Adipocyte (in vitro differentiated cells): ENCODE results near the gene PARD3B.

Experiments
- DNase-seq: peaks from one replicate; pipeline ENCODE4 v3.0.0-alpha.2; 2015; ENCODE audit warnings: low read depth
- H3K27me3 ChIP-seq: replicated peaks from 2 replicates; pipeline ENCODE4 v1.7.0; 2013; ENCODE audit warnings: mild to moderate bottlenecking, low read length, moderate library complexity; ENCODE audit not compliant: control insufficient read depth, insufficient read depth
- H3K36me3 ChIP-seq: 2 replicates; pipeline ENCODE4 v1.7.0; 2013; ENCODE audit warnings: low read length, mild to moderate bottlenecking, moderate library complexity; ENCODE audit not compliant: control insufficient read depth, insufficient read depth, severe bottlenecking
- H3K4me1 ChIP-seq: 2 replicates; pipeline ENCODE4 v1.7.0; 2013; ENCODE audit warnings: mild to moderate bottlenecking, low read length, moderate library complexity; ENCODE audit not compliant: control insufficient read depth, insufficient read depth
- H3K4me3 ChIP-seq: 2 replicates; pipeline ENCODE4 v1.7.0; 2013; ENCODE audit warnings: mild to moderate bottlenecking, low read length, moderate library complexity
- H3K9ac ChIP-seq: 2 replicates; pipeline ENCODE4 v1.7.0; 2013; ENCODE audit warnings: mild to moderate bottlenecking, low read length, moderate library complexity
- H3K9me3 ChIP-seq: 2 replicates; pipeline ENCODE4 v1.7.0; 2013; ENCODE audit warnings: mild to moderate bottlenecking, low read length, moderate library complexity; ENCODE audit not compliant: control insufficient read depth

PARD3B gene

DNA sequence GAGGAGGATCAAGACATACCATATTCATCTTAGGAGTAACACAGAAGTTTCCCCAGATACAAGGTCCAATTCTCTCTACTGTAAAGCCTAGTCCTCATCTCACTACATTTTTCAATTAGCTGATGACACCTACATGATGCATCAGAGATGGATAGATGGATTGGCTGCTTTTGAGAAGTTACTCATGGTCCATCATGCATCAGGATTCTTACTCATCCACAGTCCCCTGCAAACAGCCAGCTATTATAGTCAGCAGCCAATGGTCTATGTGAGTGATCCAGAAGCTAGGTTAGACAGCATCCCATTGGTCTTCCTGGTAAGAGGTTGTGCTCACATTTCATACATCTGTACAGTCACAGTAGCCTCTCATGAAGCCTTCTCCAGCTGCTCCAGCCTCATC lies 982.5 kb downstream of the PARD3B start:
- Histone ChIP-seq H3K27me3 (no peaks in the 10 kb centered on the region), H3K4me3 (no peak overlapping the region), H3K36me3 (no peaks in the 10 kb centered on the region), H3K9me3 (no peaks in the 10 kb centered on the region), H3K9ac (no peak overlapping the region), H3K4me1 (no peaks in the 10 kb centered on the region)
- no peak for DNase-seq

DNA sequence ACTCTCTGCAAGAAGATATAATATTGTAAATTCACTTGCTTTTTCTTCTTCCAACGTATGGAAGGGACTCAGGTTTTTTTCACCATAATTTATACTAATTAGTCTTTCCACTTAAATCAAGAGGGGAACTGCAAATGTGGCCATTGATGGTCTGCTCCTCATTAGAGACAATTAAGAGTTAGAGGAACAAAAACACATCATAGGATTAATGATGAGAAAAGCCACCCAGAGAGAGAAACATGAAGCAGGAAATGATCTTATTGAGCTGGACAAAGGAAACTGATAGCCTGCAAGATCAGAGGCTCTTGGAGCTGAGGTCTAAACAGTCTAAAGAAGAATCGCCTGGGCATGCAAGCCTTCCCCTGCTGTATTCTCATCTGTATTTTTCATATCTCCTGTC lies 985.8 kb downstream of the PARD3B start:
- Histone ChIP-seq H3K4me3 (no peak overlapping the region), H3K4me1 (no peaks in the 10 kb centered on the region), H3K36me3 (no peaks in the 10 kb centered on the region), H3K27me3 (no peaks in the 10 kb centered on the region), H3K9me3 (no peaks in the 10 kb centered on the region), H3K9ac (no peak overlapping the region)
- DNase-seq = no peak

DNA sequence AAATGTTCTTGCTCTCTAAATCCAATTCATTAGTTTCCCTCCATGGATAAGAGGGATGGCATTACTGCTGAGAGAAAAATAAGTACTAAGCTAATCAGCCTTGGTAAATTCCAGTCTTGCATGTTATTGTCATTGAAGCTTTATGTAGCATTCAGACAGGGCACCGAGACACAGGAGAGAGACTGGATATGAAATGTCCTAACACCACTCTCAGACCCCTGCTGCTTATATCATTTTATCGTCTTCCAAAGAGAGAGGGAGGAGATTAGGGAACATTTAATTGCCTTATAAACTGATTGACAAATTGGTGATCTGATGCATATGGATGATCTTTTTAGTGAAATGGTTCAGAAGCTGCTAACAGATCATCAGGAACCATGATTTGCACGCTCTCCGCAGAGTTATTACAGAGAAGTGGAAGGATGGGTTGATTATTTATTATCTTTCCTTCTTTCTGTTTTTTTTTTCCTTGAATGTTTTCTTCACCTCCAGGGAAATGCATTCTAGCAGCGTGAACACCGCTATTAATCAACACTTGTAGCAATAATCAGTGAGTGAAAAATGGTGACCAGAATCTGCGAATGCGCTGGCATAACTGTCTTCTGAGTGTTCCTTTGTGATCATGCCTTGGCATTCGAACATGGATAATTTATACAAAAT lies 986.3 kb downstream of the PARD3B start:
- H3K27me3 ChIP-seq = no peaks in the 10 kb centered on the region
- H3K4me3 ChIP-seq = no peak overlapping the region
- no peak overlapping the region for H3K9ac ChIP-seq
- no peaks in the 10 kb centered on the region for H3K4me1 ChIP-seq
- H3K9me3 ChIP-seq = no peaks in the 10 kb centered on the region
- DNase-seq = no peak
- H3K36me3 ChIP-seq = no peaks in the 10 kb centered on the region

DNA sequence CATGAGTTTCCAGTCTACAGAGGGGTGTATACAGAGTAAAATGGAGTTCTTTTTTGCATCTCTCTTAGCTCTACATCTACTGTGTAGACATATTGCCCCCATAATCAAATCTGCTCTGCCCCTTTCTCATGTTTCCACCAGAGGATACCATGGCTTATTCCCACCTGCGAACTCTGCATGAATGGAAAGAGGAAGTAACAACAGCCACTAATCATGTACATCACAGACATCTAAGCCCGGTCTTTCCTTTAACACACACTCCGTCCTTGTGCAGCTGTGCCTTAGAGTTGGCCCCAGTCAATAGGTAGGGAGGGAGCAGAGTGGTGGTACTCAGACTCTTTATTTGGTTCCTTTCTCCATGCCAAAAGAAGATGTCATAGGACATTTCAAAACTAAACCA lies 989.7 kb downstream of the PARD3B start:
- Histone ChIP-seq H3K9ac (no peak overlapping the region), H3K9me3 (no peaks in the 10 kb centered on the region), H3K36me3 (no peaks in the 10 kb centered on the region), H3K4me3 (no peak overlapping the region), H3K27me3 (no peaks in the 10 kb centered on the region), H3K4me1 (peaks cover 2% of the 10 kb centered on the region)
- DNase-seq = no peak

DNA sequence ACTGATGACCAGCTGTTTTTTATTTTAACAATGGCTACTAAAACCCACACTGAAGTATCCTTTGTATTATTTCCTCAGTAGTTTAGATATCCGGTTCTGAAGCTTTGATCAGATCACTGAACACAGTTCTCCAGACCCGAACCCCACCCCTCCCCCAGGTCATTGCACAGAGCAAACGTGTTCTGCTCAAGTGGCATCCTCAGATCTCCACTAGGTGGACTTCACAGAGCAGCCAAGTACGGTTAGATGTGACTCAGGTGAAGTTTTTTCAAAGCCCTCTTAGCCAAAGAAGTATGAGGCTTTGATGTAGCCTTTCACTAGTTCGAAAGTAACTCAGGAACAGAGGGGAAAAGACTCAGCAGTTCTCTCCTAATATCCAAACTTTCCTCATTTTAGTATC lies 994.3 kb downstream of the PARD3B start:
- no peak for DNase-seq

DNA sequence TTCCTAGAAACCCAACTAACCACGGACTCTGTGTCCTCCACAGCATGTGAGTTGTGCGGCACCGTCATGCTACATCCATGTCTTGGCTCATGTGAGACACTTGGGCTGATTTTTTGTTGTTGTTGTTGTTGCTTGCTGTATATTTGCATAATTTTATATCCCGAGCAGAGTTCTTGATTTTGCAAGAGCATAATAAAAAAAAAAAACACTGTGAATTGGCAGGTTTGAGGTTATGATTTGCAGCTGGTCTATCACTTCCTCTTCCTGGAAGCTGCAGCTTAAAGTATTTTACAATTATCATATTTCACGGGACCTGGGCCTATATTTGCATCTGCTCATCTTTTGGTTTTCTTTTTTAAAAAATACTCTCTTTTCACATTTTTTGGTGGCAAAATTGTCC lies 994.8 kb downstream of the PARD3B start:
- Histone ChIP-seq H3K36me3 (no peaks in the 10 kb centered on the region), H3K9ac (no peak overlapping the region), H3K27me3 (no peaks in the 10 kb centered on the region), H3K4me1 (peaks cover 3% of the 10 kb centered on the region), H3K4me3 (no peak overlapping the region), H3K9me3 (no peaks in the 10 kb centered on the region)
- no peak for DNase-seq

More for the DNA sequence above, 994.3 kb downstream of the PARD3B start:
- H3K27me3 ChIP-seq = no peaks in the 10 kb centered on the region
- no peak overlapping the region for H3K4me3 ChIP-seq
- H3K9me3 ChIP-seq = no peaks in the 10 kb centered on the region
- no peaks in the 10 kb centered on the region for H3K36me3 ChIP-seq
- H3K9ac ChIP-seq = no peak overlapping the region
- peaks cover 3% of the 10 kb centered on the region for H3K4me1 ChIP-seq

DNA sequence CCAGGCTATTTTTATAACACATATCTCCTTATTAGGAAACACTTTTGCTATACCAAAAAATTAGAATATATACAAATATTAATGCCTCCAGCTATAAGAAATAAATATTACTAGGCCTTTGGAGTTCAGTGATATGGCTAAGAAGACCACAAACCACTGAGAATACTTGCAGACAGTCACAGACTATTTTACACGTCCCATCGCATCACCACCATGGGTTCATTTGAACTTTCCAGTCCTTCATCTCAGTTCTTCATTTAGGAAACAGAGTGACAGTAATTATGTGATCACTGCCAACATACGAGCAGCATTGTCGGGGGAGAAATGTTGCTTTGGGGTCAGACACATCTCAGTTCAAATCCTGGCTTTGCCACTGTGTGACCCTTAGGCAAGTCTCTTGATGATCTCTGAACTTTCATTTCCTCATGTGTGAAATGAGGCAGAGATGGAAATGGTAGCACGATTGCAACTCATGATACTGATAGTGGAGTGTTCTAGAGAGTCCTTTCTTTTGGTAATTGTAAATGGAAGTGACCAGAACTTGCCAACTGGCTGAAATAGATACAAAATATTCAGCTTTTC lies 998.1 kb downstream of the PARD3B start:
- Histone ChIP-seq H3K4me1 (peaks cover 3% of the 10 kb centered on the region), H3K4me3 (no peak overlapping the region), H3K9me3 (no peaks in the 10 kb centered on the region), H3K36me3 (no peaks in the 10 kb centered on the region), H3K27me3 (no peaks in the 10 kb centered on the region), H3K9ac (no peak overlapping the region)
- DNase-seq = no peak

DNA sequence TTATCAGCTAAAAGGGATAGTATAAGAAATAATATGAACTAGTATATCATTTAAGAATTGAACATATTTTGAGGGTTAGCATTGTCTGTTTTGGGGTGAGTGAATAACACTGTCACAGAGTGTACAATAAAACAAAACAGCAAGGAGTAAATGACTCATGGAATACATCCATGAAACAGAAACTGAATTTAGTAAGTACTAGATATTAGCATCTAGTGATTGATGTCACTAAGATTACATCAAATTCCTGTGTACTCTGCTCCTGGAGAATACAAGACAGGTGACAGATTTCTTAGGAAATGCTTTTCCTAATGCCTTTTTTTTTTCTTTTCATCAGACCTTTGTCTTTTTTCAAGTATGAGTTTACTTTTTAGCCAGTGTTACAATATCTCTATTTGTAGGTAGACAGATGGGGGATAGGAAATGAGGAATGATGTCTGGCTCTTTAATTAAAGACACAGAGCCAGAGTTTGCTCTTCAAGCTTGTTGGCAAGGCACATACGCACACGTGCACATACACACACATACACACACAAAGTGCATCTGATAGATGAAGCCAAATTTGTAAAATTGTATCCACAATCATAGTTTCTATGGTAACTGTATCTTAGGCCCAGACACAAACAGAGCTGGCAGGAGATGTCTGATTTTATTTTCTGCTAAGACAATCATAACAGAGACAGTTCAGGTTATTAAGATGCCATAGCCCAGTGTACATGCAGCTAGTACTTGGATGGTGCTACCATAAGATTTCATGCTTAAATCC lies 998.8 kb downstream of the PARD3B start:
- DNase-seq = peak; percentile 13
- peaks cover 3% of the 10 kb centered on the region for H3K4me1 ChIP-seq
- no peak overlapping the region for H3K9ac ChIP-seq
- no peak overlapping the region for H3K4me3 ChIP-seq
- H3K36me3 ChIP-seq = no peaks in the 10 kb centered on the region
- H3K27me3 ChIP-seq = no peaks in the 10 kb centered on the region
- H3K9me3 ChIP-seq = no peaks in the 10 kb centered on the region

DNA sequence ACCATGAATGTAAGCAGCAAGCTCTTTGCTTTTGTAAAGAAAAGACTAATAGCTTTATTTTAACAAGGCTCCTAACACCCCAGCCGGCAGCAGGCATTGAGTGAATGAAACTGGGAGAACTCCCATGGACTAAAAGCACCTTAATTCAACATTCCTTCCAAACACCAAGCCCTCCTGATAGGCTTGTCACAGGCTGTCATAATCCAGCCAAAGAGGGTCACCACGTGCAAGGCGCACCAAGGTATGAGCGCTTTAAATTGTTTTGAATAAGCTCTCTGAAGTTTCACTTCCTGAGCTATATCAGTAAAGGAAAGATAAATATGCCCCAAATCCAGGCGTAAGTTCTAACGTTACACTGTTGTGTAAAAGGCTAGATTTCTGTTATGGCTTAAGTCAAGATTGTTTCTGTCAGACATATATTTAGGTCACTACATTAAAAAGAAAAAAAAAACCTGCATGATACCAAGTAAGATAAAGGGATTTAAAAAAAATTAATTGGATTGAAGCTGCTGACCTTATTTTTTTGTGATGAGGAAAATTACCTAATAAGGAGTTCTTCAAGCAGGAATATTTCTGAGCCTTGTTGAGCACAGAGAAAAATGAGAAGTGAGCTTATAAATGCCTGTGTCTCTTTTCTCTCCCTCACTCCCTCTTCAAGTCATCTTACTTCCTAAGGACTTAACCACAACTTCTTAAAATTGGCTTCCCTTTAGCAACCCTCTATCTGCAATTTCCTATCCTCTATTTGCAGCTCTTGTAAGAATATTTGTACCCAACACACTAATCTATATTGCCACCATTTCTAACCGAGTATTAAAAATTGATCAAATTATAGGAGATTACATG lies 1000.9 kb downstream of the PARD3B start:
- Histone ChIP-seq H3K36me3 (no peaks in the 10 kb centered on the region), H3K4me3 (no peak overlapping the region), H3K27me3 (no peaks in the 10 kb centered on the region), H3K9me3 (no peaks in the 10 kb centered on the region), H3K4me1 (no peaks in the 10 kb centered on the region), H3K9ac (no peak overlapping the region)
- DNase-seq = no peak

DNA sequence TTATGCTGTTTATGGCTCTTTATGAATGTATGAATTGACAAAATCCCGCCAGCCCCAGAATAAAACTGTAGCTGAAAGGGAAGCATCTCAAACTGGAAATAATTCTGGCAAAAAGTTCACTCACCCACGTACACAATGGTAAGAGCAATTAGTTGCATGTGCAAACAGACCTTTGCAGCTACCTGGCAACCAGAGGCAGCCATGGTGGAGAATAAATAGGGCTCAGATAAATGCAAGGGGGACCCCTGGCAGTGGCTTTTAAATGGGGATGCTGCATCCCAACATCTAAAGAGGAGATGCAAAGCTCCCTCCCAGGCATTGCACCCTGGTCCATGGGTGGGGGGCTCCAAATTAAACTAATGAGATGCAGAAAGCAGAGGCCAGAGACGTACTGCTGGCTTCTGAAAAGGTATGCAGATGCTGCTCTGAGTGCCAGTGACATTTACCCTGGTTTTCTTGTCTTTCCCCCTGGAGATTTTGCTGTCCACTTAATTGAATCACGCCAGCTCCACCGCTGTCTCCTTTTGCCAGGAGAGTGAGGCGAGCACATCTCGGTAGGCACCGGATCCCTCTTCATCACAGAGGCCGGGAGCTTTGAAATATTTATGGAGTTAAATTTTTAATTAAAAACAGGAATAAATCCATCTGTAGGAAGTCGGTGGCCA lies 1010.4 kb downstream of the PARD3B start:
- Histone ChIP-seq H3K27me3 (no peaks in the 10 kb centered on the region), H3K9me3 (no peaks in the 10 kb centered on the region), H3K4me1 (peaks cover 3% of the 10 kb centered on the region), H3K9ac (no peak overlapping the region), H3K36me3 (no peaks in the 10 kb centered on the region), H3K4me3 (no peak overlapping the region)
- no peak for DNase-seq
